HepG2 (cell line): Measurements from ENCODE around the gene ZFPL1. TPM values are rescaled to one million over a fixed set of nuclear protein-coding genes. Genes with fewer than 3 reads are reported as not detected.
A peak's percentile ranks its signal among the peaks of the same experiment; 100 is the strongest.

Experiments
- DPF2 ChIP-seq: sonication (generic); formaldehyde crosslinking; IDR thresholded peaks from 2 replicates; pipeline ENCODE4 v1.4.0; 2020; ENCODE audit warnings: mild to moderate bottlenecking, low read depth, missing genetic modification reagents, borderline replicate concordance
- FOXO1 ChIP-seq: sonication (generic); formaldehyde crosslinking; IDR thresholded peaks from 2 replicates; pipeline ENCODE4 v1.4.0; 2020; ENCODE audit warnings: missing genetic modification reagents
- HBP1 ChIP-seq: IDR thresholded peaks from 2 replicates; pipeline ENCODE4 v1.6.1; 2016; ENCODE audit warnings: low read depth, control low read depth
- HNF4A ChIP-seq: sonication (generic); formaldehyde crosslinking; IDR thresholded peaks from 2 replicates; pipeline ENCODE4 v1.4.0; 2020; ENCODE audit warnings: missing genetic modification reagents
- KAT8 ChIP-seq: IDR thresholded peaks from 2 replicates; pipeline ENCODE4 v1.6.1; 2016; ENCODE audit warnings: missing genetic modification reagents, missing compliant biosample characterization
- MIXL1 ChIP-seq: IDR thresholded peaks from 2 replicates; pipeline ENCODE4 v1.6.1; 2016
- NR1H2 ChIP-seq: sonication (generic); formaldehyde crosslinking; IDR thresholded peaks from 2 replicates; pipeline ENCODE4 v1.8.1; 2022; ENCODE audit warnings: low read depth, missing genetic modification reagents, borderline replicate concordance
- RORA ChIP-seq: sonication (generic); formaldehyde crosslinking; IDR thresholded peaks from 2 replicates; pipeline ENCODE4 v1.5.0; 2020; ENCODE audit warnings: mild to moderate bottlenecking, missing genetic modification reagents, moderate library complexity
- TBP ChIP-seq: sonication (generic); formaldehyde crosslinking; IDR thresholded peaks from 2 replicates; pipeline ENCODE4 v1.5.0; 2020; ENCODE audit warnings: missing genetic modification reagents
- TEAD3 ChIP-seq: optimal IDR thresholded peaks from 2 replicates; pipeline ENCODE3; 2016; ENCODE audit warnings: borderline replicate concordance
- USF2 ChIP-seq, 2 experiments: sonication (generic) in 1 of 2; formaldehyde crosslinking in 1 of 2; IDR thresholded peaks; 2 replicates each; pipeline versions ENCODE4 v1.5.1 to v1.6.1; 2011 to 2020; ENCODE audit warnings: borderline replicate concordance in 1 of 2, low read depth in 1 of 2, low read length in 1 of 2, mild to moderate bottlenecking in 1 of 2, missing genetic modification reagents in 1 of 2, moderate library complexity in 1 of 2
- ZBTB25 ChIP-seq: IDR thresholded peaks from 2 replicates; pipeline ENCODE4 v1.6.1; 2018; ENCODE audit warnings: missing genetic modification reagents
- ZNF678 ChIP-seq: sonication (generic); formaldehyde crosslinking; IDR thresholded peaks from 2 replicates; pipeline ENCODE4 v1.4.0; 2020; ENCODE audit warnings: mild to moderate bottlenecking, missing genetic modification reagents
- ZNF788 ChIP-seq: sonication (generic); formaldehyde crosslinking; IDR thresholded peaks from 2 replicates; pipeline ENCODE4 v1.5.0; 2020; ENCODE audit warnings: mild to moderate bottlenecking, missing genetic modification reagents, borderline replicate concordance
- polyA plus RNA-seq, 8 experiments: library from polyadenylated mRNA; depleted of rRNA in 3 of 8; stranded (reverse) in 7 of 8; unstranded in 1 of 8; fragments of >200 nt; fragmentation: Illumina TruSeq in 4 of 8; extraction: Trizol in 4 of 8; gene quantifications; 2 replicates each; pipeline versions ENCODE4 v1.2.1 to v1.2.3, GENCODE V29; 2011 to 2016; ENCODE audit warnings: low read depth in 4 of 8, missing spikeins in 1 of 8, mixed read lengths in 1 of 8; ENCODE audit not compliant: insufficient read depth in 1 of 8
- total RNA-seq, 5 experiments: library from RNA; depleted of rRNA; stranded (reverse); fragments of >200 nt; fragmentation: Illumina TruSeq; extraction: Trizol; gene quantifications; 2 replicates each; pipeline ENCODE4 v1.2.3, GENCODE V29; 2016; ENCODE audit warnings: low read depth in 1 of 5
- TF ChIP-seq, protein P1 (sequence below): sonication (generic); formaldehyde crosslinking; IDR thresholded peaks from 2 replicates; pipeline ENCODE4 v1.5.0; 2020; ENCODE audit warnings: missing genetic modification reagents
- TF ChIP-seq, protein P2 (sequence below): sonication (generic); formaldehyde crosslinking; conservative IDR thresholded peaks from 2 replicates; pipeline ENCODE4 v1.8.0; 2022; ENCODE audit warnings: missing genetic modification reagents

ZFPL1 gene
- total and polyA plus RNA-seq, 2 of the 13 experiments (the other 11 are each of a cell fraction or from before 2014, with no cell fraction given), result 32.2 to 56.0 TPM

- TF ChIP-seq, protein P1, sequence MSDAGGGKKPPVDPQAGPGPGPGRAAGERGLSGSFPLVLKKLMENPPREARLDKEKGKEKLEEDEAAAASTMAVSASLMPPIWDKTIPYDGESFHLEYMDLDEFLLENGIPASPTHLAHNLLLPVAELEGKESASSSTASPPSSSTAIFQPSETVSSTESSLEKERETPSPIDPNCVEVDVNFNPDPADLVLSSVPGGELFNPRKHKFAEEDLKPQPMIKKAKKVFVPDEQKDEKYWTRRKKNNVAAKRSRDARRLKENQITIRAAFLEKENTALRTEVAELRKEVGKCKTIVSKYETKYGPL (CRISPR knock-in tag), result no peak
- peak; percentile 81 for TF ChIP-seq TEAD3 (CRISPR knock-in tag)
- TF ChIP-seq MIXL1 (CRISPR knock-in tag), result peak; percentile 53; the same call in 1 of the 2 replicates
- TF ChIP-seq FOXO1 (CRISPR knock-in tag), result peak; percentile 66; the same call in 1 of the 2 replicates
- peak; percentile 87 for TF ChIP-seq HBP1 (CRISPR knock-in tag)
- no peak for TF ChIP-seq RORA (CRISPR knock-in tag)
- TF ChIP-seq NR1H2 (CRISPR knock-in tag), result no peak
- peak; percentile 97 for TF ChIP-seq ZBTB25 (CRISPR knock-in tag)
- TF ChIP-seq ZNF678 (CRISPR knock-in tag), result no peak; the same call in 1 of the 2 replicates
- TF ChIP-seq KAT8, result peak; percentile 99
- TF ChIP-seq TBP, result no peak
- TF ChIP-seq, protein P2, sequence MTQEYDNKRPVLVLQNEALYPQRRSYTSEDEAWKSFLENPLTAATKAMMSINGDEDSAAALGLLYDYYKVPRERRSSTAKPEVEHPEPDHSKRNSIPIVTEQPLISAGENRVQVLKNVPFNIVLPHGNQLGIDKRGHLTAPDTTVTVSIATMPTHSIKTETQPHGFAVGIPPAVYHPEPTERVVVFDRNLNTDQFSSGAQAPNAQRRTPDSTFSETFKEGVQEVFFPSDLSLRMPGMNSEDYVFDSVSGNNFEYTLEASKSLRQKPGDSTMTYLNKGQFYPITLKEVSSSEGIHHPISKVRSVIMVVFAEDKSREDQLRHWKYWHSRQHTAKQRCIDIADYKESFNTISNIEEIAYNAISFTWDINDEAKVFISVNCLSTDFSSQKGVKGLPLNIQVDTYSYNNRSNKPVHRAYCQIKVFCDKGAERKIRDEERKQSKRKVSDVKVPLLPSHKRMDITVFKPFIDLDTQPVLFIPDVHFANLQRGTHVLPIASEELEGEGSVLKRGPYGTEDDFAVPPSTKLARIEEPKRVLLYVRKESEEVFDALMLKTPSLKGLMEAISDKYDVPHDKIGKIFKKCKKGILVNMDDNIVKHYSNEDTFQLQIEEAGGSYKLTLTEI, result no peak
- TF ChIP-seq USF2 (IDR thresholded peaks at IDR 0.05; ENCODE audit: low read depth, low read length), result no peak
- TF ChIP-seq USF2 (CRISPR knock-in tag; IDR thresholded peaks at IDR 0.05; ENCODE audit: borderline replicate concordance), result no peak
- peak; percentile 97 for TF ChIP-seq ZNF788 (CRISPR knock-in tag)
- no peak for TF ChIP-seq DPF2 (CRISPR knock-in tag)
- TF ChIP-seq HNF4A, result peak; percentile 73
Measured at GRCh38 chr11:65095974-65096806, 12.2 kb downstream of the ZFPL1 start, which contains the start of gene VPS51 (continued).
